MM.1S (cell line): Measurements from ENCODE around the gene COL24A1.

Experiments used
- EZH2phosphoT487 ChIP-seq: fragments of 300-600 bp; sonication (generic); IDR thresholded peaks from 2 replicates; pipeline ENCODE4 v1.6.1; 2018; ENCODE audit warnings: antibody characterized with exemption, low read length
- TF ChIP-seq, protein P1 (sequence below): fragments of 300-600 bp; sonication (generic); IDR thresholded peaks from 2 replicates; pipeline ENCODE4 v1.5.1; 2016; ENCODE audit warnings: antibody characterized with exemption, low read length, mixed read lengths

DNA sequence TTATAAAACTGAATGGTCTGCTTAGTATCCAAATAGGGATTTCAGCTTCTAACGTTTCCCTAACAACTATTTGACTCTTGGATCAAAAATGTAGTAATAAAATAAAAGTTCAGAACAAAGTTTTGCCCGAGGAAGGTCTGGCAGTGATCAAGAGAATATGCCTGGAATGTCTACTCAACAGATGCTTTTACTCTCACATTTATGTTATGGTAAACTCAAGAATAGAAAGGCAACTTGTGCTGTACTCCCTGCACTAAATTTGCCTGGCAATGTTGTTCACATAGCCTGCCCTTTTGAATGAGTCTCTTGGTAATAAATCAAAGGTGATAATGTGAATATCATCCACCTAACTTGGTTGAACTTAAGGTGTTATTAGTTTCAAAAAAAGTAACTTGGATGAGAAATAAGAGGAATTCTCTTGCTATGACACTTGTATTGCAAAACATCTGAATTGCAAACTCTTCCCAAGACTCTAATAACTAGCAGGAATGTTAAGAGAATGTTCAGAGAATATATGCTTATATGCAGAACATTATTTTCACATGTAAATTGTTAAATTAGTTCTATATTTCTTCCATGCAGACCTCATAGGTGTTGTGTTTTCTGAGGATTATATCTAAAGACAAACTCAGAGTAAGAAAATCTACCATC, 215.8 kb downstream of the COL24A1 start:
- TF ChIP-seq, protein P1, sequence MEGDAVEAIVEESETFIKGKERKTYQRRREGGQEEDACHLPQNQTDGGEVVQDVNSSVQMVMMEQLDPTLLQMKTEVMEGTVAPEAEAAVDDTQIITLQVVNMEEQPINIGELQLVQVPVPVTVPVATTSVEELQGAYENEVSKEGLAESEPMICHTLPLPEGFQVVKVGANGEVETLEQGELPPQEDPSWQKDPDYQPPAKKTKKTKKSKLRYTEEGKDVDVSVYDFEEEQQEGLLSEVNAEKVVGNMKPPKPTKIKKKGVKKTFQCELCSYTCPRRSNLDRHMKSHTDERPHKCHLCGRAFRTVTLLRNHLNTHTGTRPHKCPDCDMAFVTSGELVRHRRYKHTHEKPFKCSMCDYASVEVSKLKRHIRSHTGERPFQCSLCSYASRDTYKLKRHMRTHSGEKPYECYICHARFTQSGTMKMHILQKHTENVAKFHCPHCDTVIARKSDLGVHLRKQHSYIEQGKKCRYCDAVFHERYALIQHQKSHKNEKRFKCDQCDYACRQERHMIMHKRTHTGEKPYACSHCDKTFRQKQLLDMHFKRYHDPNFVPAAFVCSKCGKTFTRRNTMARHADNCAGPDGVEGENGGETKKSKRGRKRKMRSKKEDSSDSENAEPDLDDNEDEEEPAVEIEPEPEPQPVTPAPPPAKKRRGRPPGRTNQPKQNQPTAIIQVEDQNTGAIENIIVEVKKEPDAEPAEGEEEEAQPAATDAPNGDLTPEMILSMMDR, result no peak
- no peak for TF ChIP-seq EZH2phosphoT487
